Stimulated activated CD8-positive, alpha-beta memory T cell treated with anti-CD3 and anti-CD28 coated beads, Interleukin-4, amount 100 ng/mL, for 48 hours (primary cell): ENCODE measurements around the gene GPX4.
"Not testable (repeated sequence)": the region's sequence is repeated elsewhere in the genome, so short reads cannot be mapped to it uniquely, and the experiment has no call there.

Experiments
- DNase-seq: peaks from one replicate; pipeline ENCODE4 v3.0.0-alpha.2; 2020

The GPX4 gene

GRCh38 chr19:1103132-1103707 lies 574 bp upstream of the GPX4 start:
- no peak for DNase-seq

- peak; percentile 82 for DNase-seq
Observed at GRCh38 chr19:1104311-1105007, 665 bp downstream of the GPX4 start.

- no peak for DNase-seq
Observed at GRCh38 chr19:1105008-1105872, 1.4 kb downstream of the GPX4 start.

GRCh38 chr19:1105873-1106840 lies 2.4 kb downstream of the GPX4 start:
- DNase-seq, result no peak

- no peak for DNase-seq
Observed at GRCh38 chr19:1106841-1107660, 3.3 kb downstream of the GPX4 start.

GRCh38 chr19:1107661-1108261 lies 4.0 kb downstream of the GPX4 start:
- no peak for DNase-seq

GRCh38 chr19:1108291-1109031 lies 4.7 kb downstream of the GPX4 start:
- DNase-seq, result no peak

- DNase-seq, result no peak
Observed at GRCh38 chr19:1109032-1109551, 5.3 kb downstream of the GPX4 start.

- DNase-seq, result no peak
Observed at GRCh38 chr19:1109697-1110671, 6.2 kb downstream of the GPX4 start.

- no peak for DNase-seq
Observed at GRCh38 chr19:1110809-1111640, 7.2 kb downstream of the GPX4 start.

- DNase-seq, result no peak
Observed at GRCh38 chr19:1111641-1112267, 8.0 kb downstream of the GPX4 start.

- DNase-seq, result no peak
Observed at GRCh38 chr19:1112268-1113029, 8.7 kb downstream of the GPX4 start.

GRCh38 chr19:1113030-1113985 lies 9.5 kb downstream of the GPX4 start:
- DNase-seq, result peak; percentile 94

- DNase-seq, result no peak
Observed at GRCh38 chr19:1113986-1114483, 10.2 kb downstream of the GPX4 start.

- DNase-seq, result not testable (repeated sequence)
Observed at GRCh38 chr19:1114728-1115127, 10.9 kb downstream of the GPX4 start.
